GM19239 (cell line): ENCODE results near the gene CYP51A1.
A peak's percentile ranks its signal among the peaks of the same experiment; 100 is the strongest.
"Not testable (repeated sequence)": the region's sequence is repeated elsewhere in the genome, so short reads cannot be mapped to it uniquely, and the experiment has no call there.

Source experiments
- DNase-seq: peaks from one replicate; pipeline ENCODE4 v3.0.0; 2011; ENCODE audit warnings: low spot score; ENCODE audit not compliant: insufficient read length
- FAIRE-seq: peaks from 2 replicates; lab custom pipeline; 2011; peaks lifted over from hg19 to GRCh38; lab: Jason Lieb, UNC

CYP51A1 gene

DNA sequence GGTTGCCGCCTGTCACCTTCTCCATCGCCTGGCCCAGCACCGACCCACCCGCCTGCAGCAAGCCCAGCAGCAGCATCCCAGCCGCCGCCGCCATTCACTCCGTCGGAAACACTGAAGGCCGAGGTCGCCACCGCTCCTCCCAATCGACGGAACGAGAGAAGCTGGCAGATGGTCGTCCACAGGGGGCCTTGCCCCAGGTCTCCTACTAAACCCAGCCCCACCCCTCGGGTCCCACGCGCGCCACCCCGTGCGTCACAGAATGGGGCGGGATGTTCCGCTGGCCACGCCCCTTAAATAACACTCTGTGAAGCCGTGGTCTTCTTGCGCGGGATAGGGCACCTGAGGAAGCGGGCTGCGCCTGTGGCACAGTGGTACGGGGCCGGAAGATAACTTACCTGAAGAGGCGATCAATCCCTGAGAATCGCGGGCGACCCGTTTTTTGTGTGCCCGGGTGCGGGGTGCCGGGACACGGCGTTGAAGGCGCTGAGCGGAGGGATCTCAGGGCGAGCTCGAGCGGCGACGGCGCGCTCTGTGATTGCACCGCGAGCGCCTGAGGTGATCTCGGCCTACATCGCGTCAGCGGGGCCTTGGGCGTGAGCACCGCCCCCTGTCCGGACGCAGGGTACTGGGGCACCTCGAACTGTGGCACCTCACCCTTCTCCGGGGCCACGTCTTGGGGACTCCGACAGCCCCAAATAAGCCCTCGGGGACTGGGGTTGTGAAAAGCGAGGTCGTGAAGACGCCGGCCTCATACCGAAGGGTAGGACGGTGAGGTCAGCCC is at the start of gene CYP51A1:
Gene CYP51A1 (minus strand): TSS at position 207 of the 781 bp plus-strand sequence. CDS start 113 bp downstream, at position 94.
- DNase-seq (peak; percentile 82), FAIRE-seq (peak; percentile 80)

DNA sequence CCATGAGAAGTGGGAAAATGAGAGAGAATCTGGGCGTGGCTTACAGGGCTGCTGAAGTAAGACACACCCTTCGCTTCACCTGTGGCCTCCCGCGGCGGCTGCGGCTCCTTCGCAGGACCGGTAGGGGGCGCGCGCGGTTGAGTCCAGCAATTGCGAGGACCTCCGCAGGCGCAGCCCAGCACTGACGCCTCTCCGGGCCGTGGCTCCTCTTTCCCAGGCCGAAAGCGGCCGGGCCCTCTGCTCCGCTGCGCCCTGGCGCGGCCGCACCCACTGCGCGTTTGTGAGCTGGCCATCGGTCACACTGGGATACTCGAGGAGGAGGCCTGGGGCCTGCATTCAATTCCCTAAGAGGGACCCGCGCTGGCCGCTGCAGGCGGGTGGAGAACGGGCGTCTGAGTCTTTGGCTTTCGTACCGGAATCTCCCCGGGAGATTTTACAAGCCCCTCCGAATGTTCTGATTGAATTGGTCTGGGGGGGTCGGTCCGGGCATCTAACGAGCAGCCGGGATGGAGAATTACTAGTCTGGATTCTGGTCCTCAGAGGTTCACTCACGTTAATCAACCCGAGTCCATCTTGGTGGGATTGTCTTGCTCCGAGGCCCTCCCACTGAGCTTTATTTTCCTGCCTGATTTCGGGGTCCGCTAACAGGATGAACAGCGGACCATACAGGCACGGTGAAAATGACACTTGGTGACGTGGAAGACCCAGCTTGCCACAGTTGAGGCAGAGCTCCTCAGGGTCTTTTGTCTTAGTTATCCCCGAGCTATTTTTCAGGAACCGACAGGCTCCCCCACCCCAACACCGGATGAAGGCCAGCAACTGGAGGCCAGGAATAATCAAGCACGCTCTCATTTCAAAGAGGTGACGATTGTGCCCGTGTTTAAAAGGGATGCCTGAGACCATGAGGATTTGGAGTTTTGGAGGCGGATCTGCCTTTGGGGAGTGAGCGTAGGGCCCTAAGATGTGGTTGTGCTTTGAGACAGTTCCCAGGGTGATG is 44.9 kb upstream of the CYP51A1 start, which contains the start of gene LRRD1:
Gene LRRD1 (minus strand): TSS at position 215 of the 997 bp plus-strand sequence. CDS start 13,940 bp downstream, outside the sequence.
- FAIRE-seq (peak; percentile 92), DNase-seq (peak; percentile 80)

DNA sequence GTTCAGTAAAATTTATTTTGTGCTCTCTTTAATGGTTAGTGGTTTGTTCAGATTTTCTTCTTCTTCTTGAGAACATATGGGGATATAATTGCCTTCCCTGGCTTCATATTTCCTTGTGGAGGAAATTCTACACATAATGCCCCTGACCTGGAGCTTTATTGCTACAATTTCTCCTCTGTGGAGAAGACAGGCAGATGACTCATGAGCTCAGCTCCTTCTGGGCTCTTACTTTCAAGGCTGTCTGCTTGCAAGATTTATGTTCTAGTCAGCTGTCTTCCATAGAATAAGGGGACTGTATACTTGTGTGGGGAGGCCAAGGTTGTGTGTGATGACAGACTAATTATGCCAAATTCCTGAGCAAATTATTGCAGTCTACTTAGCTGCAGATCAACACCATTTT is 43.1 kb upstream of the CYP51A1 start:
- DNase-seq (no peak), FAIRE-seq (no peak)

GRCh38 chr7:92169529-92169928 is 35.3 kb upstream of the CYP51A1 start:
- not testable (repeated sequence) for DNase-seq, FAIRE-seq

DNA sequence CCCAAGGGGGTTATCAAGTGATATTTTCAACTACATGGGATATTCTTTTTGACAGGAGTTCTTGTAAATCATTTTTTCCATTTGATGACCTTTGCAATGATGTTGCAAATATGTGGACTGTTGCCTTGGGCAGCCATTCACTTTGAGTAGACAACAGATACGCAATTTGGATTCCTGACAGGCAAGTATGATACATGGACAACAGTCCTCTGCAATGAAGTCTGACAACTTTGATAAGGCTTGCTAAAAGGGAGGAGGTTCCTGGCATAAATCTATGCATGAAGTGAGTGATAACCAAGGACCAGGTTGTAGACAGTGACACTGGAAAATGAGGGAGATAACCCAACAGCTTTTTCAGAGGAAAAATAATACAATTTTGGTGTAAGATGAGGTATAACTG is 27.0 kb upstream of the CYP51A1 start:
- DNase-seq = no peak
- FAIRE-seq = no peak

GRCh38 chr7:92158660-92159575 is 24.6 kb upstream of the CYP51A1 start:
- FAIRE-seq = no peak
- DNase-seq = peak; percentile 6

GRCh38 chr7:92156990-92157389 is 22.7 kb upstream of the CYP51A1 start:
- no peak for FAIRE-seq
- DNase-seq = no peak

DNA sequence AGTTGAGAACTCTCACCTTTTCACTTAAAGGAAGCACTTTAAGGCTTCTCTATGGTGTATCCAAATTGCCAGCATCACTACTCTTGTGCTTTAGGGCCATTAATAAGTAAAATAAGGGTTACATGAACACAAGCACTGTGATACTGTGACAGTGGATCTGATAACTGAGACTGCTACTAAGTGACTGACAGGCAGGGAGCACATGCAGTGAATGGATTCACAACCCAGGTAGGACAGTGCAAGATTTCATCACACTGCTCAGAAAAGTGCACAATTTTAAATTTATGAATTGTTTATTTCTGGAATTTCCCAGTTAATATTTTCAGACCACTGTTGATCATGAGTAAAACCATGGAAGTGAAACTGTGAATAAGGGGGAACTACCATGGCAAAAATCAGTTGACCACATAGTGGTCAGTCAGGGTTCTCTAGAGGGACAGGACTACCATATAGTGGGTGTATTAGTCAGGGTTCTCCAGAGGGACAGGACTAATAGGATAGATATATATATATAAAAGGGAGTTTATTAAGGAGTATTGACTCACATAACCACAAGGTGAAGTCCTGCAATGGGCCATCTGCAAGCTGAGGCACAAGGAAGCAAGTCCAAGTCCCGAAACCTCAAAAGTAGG is 20.9 kb upstream of the CYP51A1 start:
- no peak for FAIRE-seq
- no peak for DNase-seq

- FAIRE-seq (no peak), DNase-seq (no peak)
Measured at GRCh38 chr7:92150450-92151017, 16.3 kb upstream of the CYP51A1 start.

- FAIRE-seq (no peak), DNase-seq (no peak)
Measured at GRCh38 chr7:92149736-92150239, 15.5 kb upstream of the CYP51A1 start.

- not testable (repeated sequence) for FAIRE-seq, DNase-seq
Measured at GRCh38 chr7:92143192-92143880, 9.1 kb upstream of the CYP51A1 start.

- not testable (repeated sequence) for DNase-seq, FAIRE-seq
Measured at GRCh38 chr7:92142791-92143190, 8.5 kb upstream of the CYP51A1 start.

GRCh38 chr7:92141161-92141560 is 6.9 kb upstream of the CYP51A1 start:
- no peak for DNase-seq
- no peak for FAIRE-seq

DNA sequence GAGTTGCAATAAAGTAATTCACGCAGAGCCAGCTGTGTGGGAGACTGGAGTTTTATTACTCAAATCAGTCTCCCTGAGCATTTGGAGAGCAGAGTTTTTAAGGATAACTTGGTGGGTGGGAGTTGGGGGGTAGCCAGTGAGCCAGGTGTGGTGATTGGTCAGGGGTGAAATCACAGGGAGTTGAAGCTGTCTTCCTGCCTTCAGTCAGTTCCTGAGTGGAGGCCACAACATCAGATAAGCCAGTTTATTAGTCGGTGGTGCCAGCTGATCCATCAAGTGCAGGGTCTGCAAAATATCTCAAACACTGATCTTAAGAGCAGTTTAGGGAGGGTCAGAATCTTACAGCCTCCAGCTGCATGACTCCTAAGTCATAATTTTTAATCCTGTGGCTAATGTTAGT is 3.3 kb upstream of the CYP51A1 start:
- FAIRE-seq = no peak
- DNase-seq = no peak

DNA sequence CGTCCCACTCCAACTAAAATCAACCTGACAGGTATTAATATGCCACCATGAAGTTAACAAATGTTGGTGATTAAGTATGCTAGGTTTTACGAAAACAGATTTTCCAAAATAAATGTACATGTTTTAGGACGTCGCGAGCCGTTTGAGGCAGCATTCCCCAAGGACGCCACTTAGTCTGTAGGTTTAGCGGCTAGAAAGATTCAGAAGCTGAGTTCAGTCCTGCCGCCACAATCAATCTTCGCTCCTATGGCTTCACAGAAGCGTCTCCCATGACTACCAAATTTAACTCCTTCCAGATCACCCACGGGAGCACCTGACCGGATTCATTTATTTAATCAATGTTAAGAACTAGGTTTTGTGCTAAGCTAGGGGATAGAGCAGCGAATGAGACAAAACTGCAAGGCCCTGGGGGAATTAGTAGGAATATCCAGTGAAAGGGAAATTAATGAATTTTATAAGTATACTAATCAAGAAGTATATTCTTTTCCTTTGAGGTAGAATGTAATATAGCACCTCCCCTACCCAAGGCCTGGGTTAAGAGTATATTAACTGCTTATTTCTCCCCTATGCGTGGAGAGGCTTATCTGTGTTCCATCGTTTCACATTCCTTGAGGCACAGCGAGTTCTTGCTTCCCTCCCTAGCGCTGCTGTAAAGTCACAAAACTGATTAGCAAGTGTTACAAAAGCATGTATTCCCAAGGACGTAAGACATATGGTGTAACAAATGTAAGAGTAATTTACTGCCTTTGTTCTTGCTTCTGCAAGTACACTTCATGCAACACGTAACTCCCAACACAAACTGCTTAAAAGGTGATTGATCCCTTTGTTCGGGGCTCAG is 994 bp upstream of the CYP51A1 start:
- no peak for FAIRE-seq
- DNase-seq = no peak

GRCh38 chr7:92133737-92134270 is 473 bp downstream of the CYP51A1 start:
- FAIRE-seq (no peak), DNase-seq (peak; percentile 18)

- DNase-seq (peak; percentile 6), FAIRE-seq (no peak)
Measured at GRCh38 chr7:92133133-92133736, 1.0 kb downstream of the CYP51A1 start.
